Natural killer cell (primary cell): Measurements from ENCODE around the gene HSD11B1. TPM values are rescaled to one million over a fixed set of nuclear protein-coding genes. Genes with fewer than 3 reads are reported as not detected.
"Not testable (repeated sequence)": the region's sequence is repeated elsewhere in the genome, so short reads cannot be mapped to it uniquely, and the experiment has no call there.

Source experiments
- ATAC-seq, 3 donors: fragments of 150-1000 bp in 2 of 3; fragments of 200-7000 bp in 1 of 3; cut with Tn5 transposase; 1 replicate in 1 of 3; 2 replicates in 2 of 3; pipeline ENCODE4 v1.10.0; 2021; ENCODE audit warnings: mild to moderate bottlenecking in 2 of 3, moderate library complexity in 2 of 3
- DNase-seq, 2 donors: peaks; one replicate each; pipeline versions ENCODE4 v3.0.0 to v3.0.0-alpha.2; 2013 to 2021; ENCODE audit warnings: mixed read lengths in 1 of 2
- H3K27ac ChIP-seq: one replicate; pipeline ENCODE4 v1.5.1; 2013; ENCODE audit warnings: mild to moderate bottlenecking, low read length
- H3K27me3 ChIP-seq: one replicate; pipeline ENCODE4 v1.6.1; 2013; ENCODE audit warnings: low read length; ENCODE audit not compliant: control insufficient read depth, insufficient read depth
- H3K36me3 ChIP-seq: one replicate; pipeline ENCODE4 v1.6.1; 2013; ENCODE audit warnings: low read length; ENCODE audit not compliant: control insufficient read depth, insufficient read depth
- H3K4me1 ChIP-seq: one replicate; pipeline ENCODE4 v1.6.1; 2013; ENCODE audit warnings: low read length; ENCODE audit not compliant: control insufficient read depth, insufficient read depth
- H3K4me3 ChIP-seq: one replicate; pipeline ENCODE4 v1.5.1; 2013; ENCODE audit warnings: low read length
- H3K9me3 ChIP-seq: one replicate; pipeline ENCODE4 v1.6.1; 2013; ENCODE audit warnings: low read length; ENCODE audit not compliant: control insufficient read depth, insufficient read depth
- H3K27ac Mint-ChIP-seq, 2 donors: one replicate each; pipeline ENCODE4 v1.8.0; 2022; ENCODE audit warnings: mild to moderate bottlenecking in 2 of 2, mixed read lengths in 2 of 2, moderate library complexity in 1 of 2
- H3K27me3 Mint-ChIP-seq, 2 donors: one replicate each; pipeline ENCODE4 v1.8.0; 2022; ENCODE audit warnings: low read depth in 2 of 2, mixed read lengths in 2 of 2
- H3K36me3 Mint-ChIP-seq: one replicate; pipeline ENCODE4 v1.8.0; 2022; ENCODE audit warnings: mixed read lengths
- H3K4me1 Mint-ChIP-seq, 2 donors: one replicate each; pipeline ENCODE4 v1.8.0; 2022; ENCODE audit warnings: mixed read lengths in 2 of 2
- H3K4me3 Mint-ChIP-seq: one replicate; pipeline ENCODE4 v1.8.0; 2022; ENCODE audit warnings: mild to moderate bottlenecking, moderate library complexity, mixed read lengths
- H3K9me3 Mint-ChIP-seq, 2 donors: one replicate each; pipeline ENCODE4 v1.8.0; 2022; ENCODE audit warnings: mixed read lengths in 2 of 2
- WGBS: methylation state at CpG from one replicate; pipeline ENCODE4 v1.1.7; 2013; ENCODE audit warnings: missing lambda C conversion rate; ENCODE audit not compliant: insufficient coverage; 5-methylcytosine and 5-hydroxymethylcytosine counted together
- intact Hi-C: fragments of 100-400 bp; cut with micrococcal nuclease; formaldehyde crosslinking; loops from one replicate; pipeline ENCODE4 v1.14.2; 2022
- total RNA-seq, 4 donors: library from RNA; stranded (reverse); fragments of 120-200 nt in 1 of 4; gene quantifications; one replicate each; pipeline versions ENCODE4 v1.2.3 to v1.2.4, GENCODE V29; 2013 to 2022
- TF ChIP-seq, protein P1 (sequence below): fragments of 200-600 bp; IDR thresholded peaks from one replicate; pipeline ENCODE4 v1.8.0; 2022; ENCODE audit warnings: antibody characterized with exemption

Gene HSD11B1
- total RNA-seq, 3 donors from 2014 or later (not counting 1 experiment from before 2014, with no cell fraction given) = not detected

GRCh38 chr1:209697126-209697525 lies 7.5 kb upstream of the HSD11B1 start:
- TF ChIP-seq, protein P1, sequence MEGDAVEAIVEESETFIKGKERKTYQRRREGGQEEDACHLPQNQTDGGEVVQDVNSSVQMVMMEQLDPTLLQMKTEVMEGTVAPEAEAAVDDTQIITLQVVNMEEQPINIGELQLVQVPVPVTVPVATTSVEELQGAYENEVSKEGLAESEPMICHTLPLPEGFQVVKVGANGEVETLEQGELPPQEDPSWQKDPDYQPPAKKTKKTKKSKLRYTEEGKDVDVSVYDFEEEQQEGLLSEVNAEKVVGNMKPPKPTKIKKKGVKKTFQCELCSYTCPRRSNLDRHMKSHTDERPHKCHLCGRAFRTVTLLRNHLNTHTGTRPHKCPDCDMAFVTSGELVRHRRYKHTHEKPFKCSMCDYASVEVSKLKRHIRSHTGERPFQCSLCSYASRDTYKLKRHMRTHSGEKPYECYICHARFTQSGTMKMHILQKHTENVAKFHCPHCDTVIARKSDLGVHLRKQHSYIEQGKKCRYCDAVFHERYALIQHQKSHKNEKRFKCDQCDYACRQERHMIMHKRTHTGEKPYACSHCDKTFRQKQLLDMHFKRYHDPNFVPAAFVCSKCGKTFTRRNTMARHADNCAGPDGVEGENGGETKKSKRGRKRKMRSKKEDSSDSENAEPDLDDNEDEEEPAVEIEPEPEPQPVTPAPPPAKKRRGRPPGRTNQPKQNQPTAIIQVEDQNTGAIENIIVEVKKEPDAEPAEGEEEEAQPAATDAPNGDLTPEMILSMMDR = no peak
- H3K4me1 ChIP-seq = no peaks in the 10 kb centered on the region
- no peak overlapping the region for H3K27ac Mint-ChIP-seq
- no peaks in the 10 kb centered on the region for H3K36me3 ChIP-seq
- ATAC-seq (no peak), DNase-seq (no peak)
- peaks cover 0 to 7% of the 10 kb centered on the region in 2 donors for H3K27me3 Mint-ChIP-seq
- no peaks in the 10 kb centered on the region for H3K9me3 ChIP-seq
- H3K9me3 Mint-ChIP-seq = no peaks in the 10 kb centered on the region
- H3K36me3 Mint-ChIP-seq = no peaks in the 10 kb centered on the region
- intact Hi-C loops = no loop called here
- peaks cover 9 to 11% of the 10 kb centered on the region in 2 donors for H3K4me1 Mint-ChIP-seq
- H3K4me3 ChIP-seq = no peak overlapping the region
- no peak overlapping the region for H3K4me3 Mint-ChIP-seq
- H3K27me3 ChIP-seq = no peaks in the 10 kb centered on the region
- WGBS = 98% methylated on average over 2 of the region's 3 CpGs
- H3K27ac ChIP-seq = no peak overlapping the region

DNA sequence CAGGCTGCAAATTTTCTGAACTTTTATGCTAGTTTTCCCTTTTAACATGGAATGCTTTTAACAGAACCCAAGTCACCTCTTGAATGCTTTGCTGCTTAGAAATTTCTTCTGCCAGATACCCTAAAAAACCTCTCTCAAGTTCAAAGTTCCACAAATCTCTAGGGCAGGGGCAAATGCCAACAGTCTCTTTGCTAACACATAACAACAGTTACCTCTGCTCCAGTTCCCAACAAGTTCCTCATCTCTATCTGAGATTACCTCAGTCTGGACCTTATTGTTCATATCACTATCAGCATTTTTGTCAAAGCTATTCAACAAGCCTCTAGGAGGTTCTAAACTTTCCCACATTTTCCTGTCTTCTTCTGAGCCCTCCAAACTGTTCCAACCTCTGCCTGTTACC lies 4.0 kb upstream of the HSD11B1 start:
- ATAC-seq, H3K27me3 Mint-ChIP-seq, H3K36me3 Mint-ChIP-seq, H3K4me1 ChIP-seq, H3K4me3 ChIP-seq, H3K4me1 Mint-ChIP-seq, H3K9me3 ChIP-seq, H3K4me3 Mint-ChIP-seq, H3K9me3 Mint-ChIP-seq, H3K27ac ChIP-seq, DNase-seq, intact Hi-C loops, H3K27ac Mint-ChIP-seq, H3K27me3 ChIP-seq, H3K36me3 ChIP-seq: not testable (repeated sequence)

DNA sequence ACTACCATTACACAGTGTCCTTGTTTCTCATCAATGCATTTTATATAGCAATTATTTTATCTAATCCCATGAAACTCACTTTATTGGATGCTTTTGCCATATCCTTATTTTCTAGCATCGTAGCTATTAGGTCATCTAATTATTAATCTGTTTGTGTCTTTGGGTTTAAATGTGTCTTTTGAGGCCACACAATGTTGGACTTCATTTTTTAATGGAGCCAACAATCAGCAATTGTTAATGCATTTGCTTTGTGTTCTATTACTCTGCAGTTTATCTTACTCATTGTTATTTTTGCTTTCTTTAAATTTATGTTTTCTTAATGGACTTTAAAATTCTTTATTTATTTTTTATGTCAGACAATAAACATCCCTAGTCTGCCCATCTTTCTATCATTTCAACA lies 1.8 kb upstream of the HSD11B1 start:
- no peaks in the 10 kb centered on the region for H3K4me1 Mint-ChIP-seq
- ATAC-seq (no peak), DNase-seq (no peak)
- TF ChIP-seq, protein P1 = no peak
- whole genome bisulfite sequencing = 100% methylated on average over 1 of the region's 1 CpG
- Histone ChIP-seq H3K27ac (no peak overlapping the region), H3K4me1 (no peaks in the 10 kb centered on the region), H3K9me3 (no peaks in the 10 kb centered on the region), H3K4me3 (no peak overlapping the region), H3K36me3 (no peaks in the 10 kb centered on the region), H3K27me3 (peaks cover 2% of the 10 kb centered on the region)
- no peaks in the 10 kb centered on the region for H3K36me3 Mint-ChIP-seq
- intact Hi-C loops = no loop called here
- no peak overlapping the region for H3K4me3 Mint-ChIP-seq
- no peak overlapping the region for H3K27ac Mint-ChIP-seq
- H3K27me3 Mint-ChIP-seq = peaks cover 8 to 9% of the 10 kb centered on the region in 2 donors
- H3K9me3 Mint-ChIP-seq = no peaks in the 10 kb centered on the region

- no peaks in the 10 kb centered on the region for H3K4me1 Mint-ChIP-seq
- intact Hi-C loops = no loop called here
- no peak overlapping the region for H3K27ac Mint-ChIP-seq
- Histone ChIP-seq H3K36me3 (no peaks in the 10 kb centered on the region), H3K4me1 (no peaks in the 10 kb centered on the region), H3K4me3 (no peak overlapping the region), H3K27me3 (peaks cover 2% of the 10 kb centered on the region), H3K9me3 (no peaks in the 10 kb centered on the region), H3K27ac (no peak overlapping the region)
- ATAC-seq (no peak), DNase-seq (no peak)
- WGBS = 60% methylated on average over 6 of the region's 6 CpGs
- no peaks in the 10 kb centered on the region for H3K36me3 Mint-ChIP-seq
- peaks cover 8 to 9% of the 10 kb centered on the region in 2 donors for H3K27me3 Mint-ChIP-seq
- no peak overlapping the region for H3K4me3 Mint-ChIP-seq
- TF ChIP-seq, protein P1 = no peak
- no peaks in the 10 kb centered on the region for H3K9me3 Mint-ChIP-seq
Observed at GRCh38 chr1:209703834-209704504, 677 bp upstream of the HSD11B1 start.
